Hepatocyte (in vitro differentiated cells): ENCODE measurements around the gene DSC2. TPM values are rescaled to one million over a fixed set of nuclear protein-coding genes. Genes with fewer than 3 reads are reported as not detected.

ENCODE experiments used
- DNase-seq: peaks from one replicate; pipeline ENCODE4 v3.0.0-alpha.2; 2016; ENCODE audit warnings: low spot score
- H2AFZ ChIP-seq: fragments of 200-600 bp; sonication (generic); 2 replicates; pipeline ENCODE4 v1.6.0; 2016; ENCODE audit warnings: antibody characterized with exemption, mild to moderate bottlenecking
- H3K27ac ChIP-seq: fragments of 200-600 bp; sonication (generic); 2 replicates; pipeline ENCODE4 v1.5.1; 2016; ENCODE audit warnings: mild to moderate bottlenecking
- H3K27me3 ChIP-seq: fragments of 200-600 bp; sonication (generic); 2 replicates; pipeline ENCODE4 v1.6.1; 2016
- H3K36me3 ChIP-seq: fragments of 200-600 bp; sonication (generic); replicated peaks from 2 replicates; pipeline ENCODE4 v1.5.1; 2016; ENCODE audit warnings: low read depth; ENCODE audit not compliant: insufficient read depth
- H3K4me1 ChIP-seq: fragments of 200-600 bp; sonication (generic); 2 replicates; pipeline ENCODE4 v1.5.1; 2016; ENCODE audit warnings: mild to moderate bottlenecking, moderate library complexity; ENCODE audit not compliant: insufficient read depth
- H3K4me2 ChIP-seq: fragments of 200-600 bp; sonication (generic); 2 replicates; pipeline ENCODE4 v1.6.0; 2016
- H3K4me3 ChIP-seq: fragments of 200-600 bp; sonication (generic); 2 replicates; pipeline ENCODE4 v1.5.1; 2016; ENCODE audit warnings: mild to moderate bottlenecking
- H3K79me2 ChIP-seq: fragments of 200-600 bp; sonication (generic); 2 replicates; pipeline ENCODE4 v1.6.0; 2017; ENCODE audit warnings: mild to moderate bottlenecking
- H3K9me2 ChIP-seq: fragments of 200-600 bp; sonication (generic); replicated peaks from 2 replicates; pipeline ENCODE4 v1.6.0; 2017; ENCODE audit warnings: mild to moderate bottlenecking; ENCODE audit not compliant: insufficient read depth
- H3K9me3 ChIP-seq: fragments of 200-600 bp; sonication (generic); 2 replicates; pipeline ENCODE4 v1.5.1; 2016; ENCODE audit warnings: low read depth, mild to moderate bottlenecking
- H4K20me1 ChIP-seq: fragments of 200-600 bp; sonication (generic); 2 replicates; pipeline ENCODE4 v1.6.0; 2016; ENCODE audit warnings: mild to moderate bottlenecking; ENCODE audit not compliant: insufficient read depth, poor library complexity, severe bottlenecking
- CTCF ChIP-seq: fragments of 200-600 bp; sonication (generic); IDR thresholded peaks from 2 replicates; pipeline ENCODE4 v1.5.1; 2016; ENCODE audit warnings: antibody characterized with exemption, mild to moderate bottlenecking; ENCODE audit not compliant: poor library complexity
- EZH2 ChIP-seq: fragments of 200-600 bp; sonication (generic); IDR thresholded peaks from 2 replicates; pipeline ENCODE4 v1.6.1; 2016; ENCODE audit warnings: antibody characterized with exemption, mild to moderate bottlenecking, borderline replicate concordance
- EZH2phosphoT487 ChIP-seq: fragments of 200-600 bp; sonication (generic); IDR thresholded peaks from one replicate; pipeline ENCODE4 v1.6.1; 2018; ENCODE audit warnings: antibody characterized with exemption, mild to moderate bottlenecking, low read depth, moderate library complexity; ENCODE audit not compliant: unreplicated experiment, severe bottlenecking
- WGBS: methylation state at CpG from one replicate; pipeline ENCODE4 v1.1.6; 2016; ENCODE audit warnings: low lambda C conversion rate; ENCODE audit errors: missing lambda C conversion rate; 5-methylcytosine and 5-hydroxymethylcytosine counted together
- polyA plus RNA-seq: library from polyadenylated mRNA; unstranded; fragments of >200 nt; fragmentation: Nextera tagmentation; extraction: Ambion mirVana; gene quantifications from 2 replicates; pipeline ENCODE4 v1.2.1, GENCODE V29; 2016
- total RNA-seq: library from RNA; depleted of rRNA; stranded (reverse); fragments of >200 nt; gene quantifications from 2 replicates; pipeline ENCODE4 v1.2.3, GENCODE V29; 2014

The DSC2 gene
- total and polyA plus RNA-seq, 2 experiments from 2014 or later = 28.7 to 59.6 TPM

GRCh38 chr18:31116853-31117595, 14.8 kb upstream of the DSC2 start:
- no peak for DNase-seq
- H2AFZ ChIP-seq = no peak overlapping the region
- no peaks in the 10 kb centered on the region for H3K79me2 ChIP-seq
- H3K9me3 ChIP-seq = no peaks in the 10 kb centered on the region
- no peaks in the 10 kb centered on the region for H4K20me1 ChIP-seq
- no peaks in the 10 kb centered on the region for H3K4me1 ChIP-seq
- no peaks in the 10 kb centered on the region for H3K36me3 ChIP-seq
- H3K4me3 ChIP-seq = no peak overlapping the region
- TF ChIP-seq CTCF = no peak
- no peak for TF ChIP-seq EZH2phosphoT487
- H3K9me2 ChIP-seq = no peaks in the 10 kb centered on the region
- H3K4me2 ChIP-seq = no peak overlapping the region
- no peaks in the 10 kb centered on the region for H3K27me3 ChIP-seq
- no peak overlapping the region for H3K27ac ChIP-seq
- WGBS = 89% methylated on average over 2 of the region's 2 CpGs

DNA sequence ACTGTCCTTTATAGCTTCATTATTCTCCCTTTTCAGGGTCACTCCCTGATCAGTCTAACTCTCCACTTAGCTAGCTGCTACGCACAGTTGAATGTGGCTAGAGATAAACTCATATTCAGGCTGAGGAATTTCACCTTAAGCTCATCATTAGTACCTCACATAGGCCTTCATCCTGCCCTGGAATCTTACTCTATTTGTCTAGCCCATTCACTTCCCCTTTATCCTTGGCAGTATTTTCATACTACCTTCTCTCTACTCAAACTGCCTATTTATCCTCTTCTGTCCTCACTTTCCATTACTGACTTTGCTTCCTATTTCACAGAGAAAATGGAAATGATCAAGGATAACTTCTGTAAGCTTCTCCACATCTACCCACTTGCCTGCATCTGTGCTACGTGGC, 10.6 kb upstream of the DSC2 start:
- Histone ChIP-seq H3K36me3 (no peaks in the 10 kb centered on the region), H3K27ac (no peak overlapping the region), H3K4me1 (no peaks in the 10 kb centered on the region), H3K27me3 (no peaks in the 10 kb centered on the region), H3K4me3 (no peak overlapping the region), H3K79me2 (no peaks in the 10 kb centered on the region), H3K9me2 (no peaks in the 10 kb centered on the region), H3K4me2 (no peak overlapping the region), H2AFZ (no peak overlapping the region), H4K20me1 (no peaks in the 10 kb centered on the region), H3K9me3 (no peaks in the 10 kb centered on the region)
- DNase-seq = no peak
- TF ChIP-seq EZH2 (no peak), CTCF (no peak)
- WGBS = 86% methylated on average over 2 of the region's 2 CpGs

DNA sequence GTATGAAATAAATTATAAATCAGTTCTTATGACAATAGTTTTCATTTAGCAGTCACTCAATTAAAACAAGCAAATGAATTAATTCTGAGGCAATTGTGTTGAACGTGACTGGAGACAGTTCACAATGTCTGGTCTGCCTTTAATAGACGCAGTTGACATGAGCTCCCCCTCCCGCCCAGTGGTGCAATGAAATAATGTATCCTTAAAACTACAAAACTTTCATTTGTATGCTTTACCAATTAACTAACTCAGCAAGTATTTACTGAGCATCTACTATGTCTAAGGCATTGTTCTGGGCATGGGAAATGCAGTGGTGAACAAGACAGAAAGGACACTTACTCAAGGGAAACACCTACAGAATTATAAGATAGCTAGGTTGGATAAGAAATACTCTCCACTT, 3.5 kb upstream of the DSC2 start:
- no peak overlapping the region for H3K27ac ChIP-seq
- 79% methylated on average over 3 of the region's 3 CpGs for WGBS
- no peaks in the 10 kb centered on the region for H3K79me2 ChIP-seq
- H3K9me2 ChIP-seq = no peaks in the 10 kb centered on the region
- H3K4me2 ChIP-seq = no peak overlapping the region
- H3K27me3 ChIP-seq = no peaks in the 10 kb centered on the region
- no peaks in the 10 kb centered on the region for H3K36me3 ChIP-seq
- H4K20me1 ChIP-seq = no peaks in the 10 kb centered on the region
- H2AFZ ChIP-seq = no peak overlapping the region
- no peak for DNase-seq
- peaks cover 3% of the 10 kb centered on the region for H3K4me1 ChIP-seq
- H3K4me3 ChIP-seq = no peak overlapping the region
- TF ChIP-seq EZH2phosphoT487 (no peak), CTCF (no peak), EZH2 (no peak)
- no peaks in the 10 kb centered on the region for H3K9me3 ChIP-seq
